ENCODE results near the gene ANKRD34B.

ANKRD34B gene

DNA sequence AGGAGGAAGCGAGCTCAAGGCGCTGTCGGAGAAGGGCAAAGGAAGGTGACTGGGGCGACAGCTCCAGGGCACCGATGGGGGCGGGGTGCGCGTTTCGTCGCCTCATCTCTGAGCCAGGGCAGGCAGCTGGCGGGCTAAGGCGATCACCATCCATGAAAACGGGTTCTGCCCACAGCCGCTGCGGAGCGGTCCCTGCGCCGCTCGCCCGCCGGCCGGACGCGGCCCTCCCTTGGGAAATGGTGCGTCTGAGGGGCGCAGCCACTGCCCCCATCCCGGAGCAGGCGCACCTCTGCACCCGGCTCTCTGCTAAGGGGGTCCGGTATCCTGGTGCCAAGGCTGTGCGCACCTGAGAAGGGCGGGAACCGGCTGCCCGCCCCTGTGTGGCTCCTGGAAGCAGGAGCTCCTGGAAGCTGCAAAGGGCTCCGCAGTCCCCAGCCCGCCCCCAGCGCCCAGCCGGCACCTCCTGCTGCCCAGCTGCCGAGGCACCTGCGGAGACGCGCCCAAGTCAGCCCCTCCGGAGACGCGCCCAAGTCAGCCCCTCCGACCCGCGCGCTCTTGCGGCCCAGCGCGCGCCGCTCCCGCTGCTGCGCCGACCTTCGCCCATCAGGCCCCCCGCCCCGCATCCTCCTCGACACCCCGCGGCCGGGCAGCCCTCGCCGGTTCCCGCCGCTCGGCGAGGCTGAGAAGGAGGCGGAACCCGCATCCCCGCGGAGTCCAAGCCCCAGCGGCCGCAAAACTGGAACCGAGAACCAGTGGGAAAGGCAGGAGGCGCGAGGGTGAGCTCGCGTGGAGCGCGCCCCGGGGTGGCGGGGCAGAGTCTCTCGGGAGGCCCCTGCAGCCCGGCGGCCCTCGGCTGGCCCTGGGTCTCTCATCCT lies 757 bp downstream of the ANKRD34B start:
- DNase-seq, result no peak

- no peak for DNase-seq
Observed at GRCh38 chr5:80568251-80568650, 1.8 kb downstream of the ANKRD34B start.

DNA sequence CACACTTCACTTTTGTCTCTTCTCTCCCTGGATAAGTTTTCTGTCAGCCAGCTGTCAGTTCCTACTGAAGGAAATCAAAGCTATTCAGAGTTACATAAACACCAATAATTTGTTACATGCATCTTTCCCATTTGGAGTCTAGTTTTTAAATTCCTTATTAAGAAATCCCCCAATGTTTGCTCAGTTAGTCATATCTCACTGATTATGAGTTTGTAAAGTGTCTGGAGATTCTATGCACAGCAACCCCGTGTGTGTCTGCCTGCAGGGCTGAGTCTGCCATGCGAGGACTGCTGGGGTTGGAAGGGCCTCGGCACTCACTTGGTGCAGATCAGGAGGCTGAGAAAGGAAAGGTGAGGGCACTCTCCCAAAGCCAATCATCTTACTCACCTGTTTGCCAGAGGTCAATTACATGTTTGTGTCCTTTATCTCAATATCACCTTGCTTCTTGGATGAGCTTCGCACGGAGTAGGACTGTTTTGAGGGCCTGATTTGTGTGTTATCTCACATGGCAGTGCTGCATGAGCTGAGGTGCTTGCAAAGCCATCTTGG lies 3.3 kb downstream of the ANKRD34B start:
- DNase-seq, result no peak

DNA sequence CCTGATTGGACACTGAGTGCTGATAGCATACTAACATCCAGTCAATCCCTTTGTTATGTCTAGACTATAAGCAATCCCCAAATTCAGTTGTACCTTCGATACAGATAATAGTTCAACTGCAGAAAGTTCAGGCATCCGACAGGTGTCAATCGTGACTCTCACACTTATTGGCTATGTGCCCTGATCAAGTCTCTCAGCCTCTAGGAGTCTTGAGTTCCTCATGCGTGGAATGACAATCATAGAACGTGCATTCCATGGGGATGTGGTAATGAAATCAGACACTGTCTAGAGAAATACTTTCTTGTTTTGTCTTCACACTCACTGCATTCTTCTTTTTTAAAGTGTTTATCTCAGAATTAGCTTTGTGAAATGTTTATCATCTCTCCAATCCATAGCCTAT lies 4.8 kb downstream of the ANKRD34B start:
- no peak for DNase-seq

- DNase-seq, result no peak
Observed at GRCh38 chr5:80559244-80559643, 10.8 kb downstream of the ANKRD34B start.

DNA sequence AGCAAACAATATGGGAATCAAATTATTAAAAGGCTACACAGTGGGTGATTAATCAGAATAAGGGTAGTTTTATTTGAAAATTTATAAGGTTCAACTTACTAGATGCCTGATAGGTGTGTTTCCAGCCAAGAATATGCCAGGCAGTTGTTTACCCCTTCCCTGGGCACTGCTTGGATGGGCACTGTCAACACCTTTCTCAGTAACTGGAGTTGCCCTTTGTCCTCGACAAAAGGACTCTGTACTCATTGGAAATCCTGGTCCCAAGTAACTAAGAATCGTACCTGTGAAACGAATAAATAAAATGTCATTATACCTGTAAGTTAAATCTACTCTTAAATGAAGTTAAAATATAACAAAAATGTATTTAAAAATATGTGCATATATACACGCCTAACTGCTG lies 15.0 kb downstream of the ANKRD34B start:
- no peak for DNase-seq

- no peak for DNase-seq
Observed at GRCh38 chr5:80554646-80555045, 15.4 kb downstream of the ANKRD34B start.

GRCh38 chr5:80541392-80541791 lies 28.7 kb downstream of the ANKRD34B start:
- no peak for DNase-seq

DNA sequence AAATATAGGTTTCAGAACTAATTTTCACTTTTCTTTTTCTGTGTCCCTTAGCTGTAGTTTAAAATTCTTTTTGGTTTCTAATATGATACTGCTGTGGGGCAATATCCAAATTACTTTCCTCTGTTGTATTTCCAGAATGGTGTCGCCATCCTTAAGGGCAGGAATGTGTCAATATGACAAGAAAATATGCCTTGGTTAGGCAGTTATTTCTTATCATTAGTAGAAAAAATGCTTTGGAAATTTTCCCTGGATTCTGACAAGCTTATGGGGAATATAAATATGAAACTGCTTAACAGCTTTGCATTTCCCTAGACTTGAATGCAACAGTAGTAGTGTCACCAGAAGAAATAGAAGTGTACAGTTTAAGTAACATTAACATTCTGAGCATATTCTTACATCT lies 29.4 kb downstream of the ANKRD34B start:
- no peak for DNase-seq

DNA sequence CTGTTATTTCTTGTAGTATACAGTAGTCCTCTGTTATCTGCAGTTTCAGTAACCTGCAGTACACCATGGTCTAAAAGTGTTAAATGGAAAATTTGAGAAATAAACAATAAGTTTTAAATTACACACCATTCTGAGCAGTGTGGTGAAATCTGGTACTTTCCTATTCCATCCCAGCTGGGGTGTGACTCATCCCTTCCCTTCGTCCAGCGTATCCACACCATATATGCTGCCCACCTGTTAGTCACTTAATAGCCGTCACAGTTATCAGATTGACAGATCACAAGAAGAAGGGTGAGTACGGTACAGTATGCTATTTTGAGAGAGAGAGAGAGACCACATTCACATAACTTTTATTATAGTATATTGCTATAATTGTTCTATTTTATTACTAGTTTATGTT lies 53.3 kb downstream of the ANKRD34B start:
- no peak for DNase-seq

- DNase-seq, result no peak
Observed at GRCh38 chr5:80509362-80509761, 60.7 kb downstream of the ANKRD34B start.

GRCh38 chr5:80508844-80509243 lies 61.2 kb downstream of the ANKRD34B start:
- DNase-seq, result no peak

DNA sequence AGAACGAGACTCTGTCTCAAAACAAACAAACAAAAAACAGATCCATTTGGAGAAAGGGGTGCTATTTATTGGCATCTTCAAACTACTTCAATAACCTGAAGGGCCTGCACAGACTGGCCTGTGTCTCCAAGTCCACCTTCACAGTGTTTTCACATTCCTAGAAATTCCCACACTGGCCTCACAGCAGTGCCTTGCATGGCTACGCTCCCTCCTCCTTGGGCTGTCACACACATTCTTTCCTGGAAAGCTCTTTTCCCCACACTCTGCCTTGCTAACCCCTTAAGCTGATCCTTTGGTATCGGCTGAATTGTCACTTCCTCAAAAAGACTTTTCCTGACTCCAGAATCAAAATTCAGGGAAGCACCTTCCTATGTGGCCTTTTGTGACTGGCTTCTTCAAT lies 62.4 kb downstream of the ANKRD34B start:
- DNase-seq, result no peak

Data from NCI-H2029 treated with DMSO at 0.1 percent for 48 hours (cell line).